GM19438 (cell line): ENCODE results near the gene ITPR2.
"Not testable (repeated sequence)": the region's sequence is repeated elsewhere in the genome, so short reads cannot be mapped to it uniquely, and the experiment has no call there.

Experiments
- ATAC-seq: cut with Tn5 transposase; IDR thresholded peaks from one replicate; pipeline ENCODE4 v1.9.1; 2021; ENCODE audit warnings: low read depth; ENCODE audit not compliant: unreplicated experiment

Gene ITPR2

GRCh38 chr12:26644376-26644775 is 188.6 kb downstream of the ITPR2 start:
- not testable (repeated sequence) for ATAC-seq

- no peak for ATAC-seq
These were observed 189.3 kb downstream of the ITPR2 start for GRCh38 chr12:26643532-26644315.

- no peak for ATAC-seq
These were observed 190.6 kb downstream of the ITPR2 start for GRCh38 chr12:26642361-26642760.

GRCh38 chr12:26636710-26637328 is 196.2 kb downstream of the ITPR2 start:
- no peak for ATAC-seq

DNA sequence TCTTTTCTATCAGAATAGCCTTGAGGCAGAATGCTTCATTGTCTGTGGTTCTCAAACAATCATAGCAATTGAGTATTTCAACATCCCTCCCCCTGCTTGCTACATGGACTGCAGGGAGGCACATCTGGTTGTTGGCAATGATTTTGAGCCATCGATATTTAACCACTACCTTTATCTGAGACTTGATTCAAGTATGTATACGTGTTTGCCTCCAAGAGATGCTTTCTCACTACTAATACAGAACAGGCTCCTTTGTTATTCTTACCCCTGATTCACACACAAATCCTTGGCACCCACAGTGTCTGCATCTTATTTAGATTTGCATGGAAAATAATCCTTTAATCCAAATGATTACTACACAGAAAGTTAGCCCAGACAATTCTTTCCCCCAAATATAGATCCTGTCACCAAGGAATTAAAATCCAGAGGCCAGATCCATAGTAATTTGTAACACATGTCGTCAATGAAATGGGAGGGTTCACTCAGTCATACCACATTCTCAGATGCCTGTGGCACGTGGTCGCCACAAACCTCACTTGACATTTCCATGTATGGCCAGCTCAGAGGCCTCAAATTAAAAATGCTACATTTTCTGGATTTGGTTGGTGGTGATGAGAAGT is 199.3 kb downstream of the ITPR2 start:
- ATAC-seq: no peak

GRCh38 chr12:26632756-26633155 is 200.2 kb downstream of the ITPR2 start:
- ATAC-seq: no peak

- ATAC-seq: no peak
These were observed 201.1 kb downstream of the ITPR2 start for GRCh38 chr12:26631846-26632245.

GRCh38 chr12:26630546-26631027 is 202.4 kb downstream of the ITPR2 start:
- ATAC-seq: no peak

DNA sequence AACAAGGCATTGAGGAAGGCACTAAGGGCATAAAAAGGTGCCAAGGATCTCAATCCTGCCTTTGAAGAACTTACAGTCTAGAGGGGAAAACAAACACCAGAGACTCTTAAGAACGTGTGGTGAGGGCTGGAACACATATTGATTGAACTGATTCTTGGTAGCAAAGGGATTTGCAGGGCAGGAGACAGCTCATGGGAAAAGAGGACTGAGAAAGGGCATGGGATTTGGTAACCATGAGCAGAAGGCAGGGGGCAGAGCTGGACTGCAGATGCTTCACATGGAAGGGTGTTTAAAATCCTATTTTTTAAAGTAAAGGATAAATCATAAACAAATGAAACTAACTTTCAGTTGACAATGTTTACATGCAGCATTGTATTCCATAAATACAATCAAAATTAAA is 203.1 kb downstream of the ITPR2 start:
- no peak for ATAC-seq

GRCh38 chr12:26628234-26628633 is 204.8 kb downstream of the ITPR2 start:
- no peak for ATAC-seq

GRCh38 chr12:26627335-26627734 is 205.7 kb downstream of the ITPR2 start:
- ATAC-seq: no peak

DNA sequence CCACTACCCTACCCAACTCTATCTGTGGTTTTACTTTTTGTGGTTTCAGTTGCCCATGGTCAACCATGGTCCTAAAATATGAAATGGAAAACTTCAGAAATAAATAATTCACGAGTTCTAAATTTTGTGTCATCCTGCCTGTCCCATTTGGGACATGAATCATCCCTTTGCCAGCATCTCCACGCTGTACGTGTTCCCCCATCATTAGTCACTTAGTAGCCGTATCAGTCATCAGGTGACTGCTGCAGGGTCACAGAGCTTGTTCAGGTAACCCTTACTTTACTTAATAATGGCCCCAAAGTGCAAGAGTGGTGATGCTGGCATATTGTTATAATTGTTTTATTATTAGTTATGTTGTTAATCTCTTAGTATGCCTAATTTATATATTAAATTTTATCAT is 209.9 kb downstream of the ITPR2 start:
- no peak for ATAC-seq

DNA sequence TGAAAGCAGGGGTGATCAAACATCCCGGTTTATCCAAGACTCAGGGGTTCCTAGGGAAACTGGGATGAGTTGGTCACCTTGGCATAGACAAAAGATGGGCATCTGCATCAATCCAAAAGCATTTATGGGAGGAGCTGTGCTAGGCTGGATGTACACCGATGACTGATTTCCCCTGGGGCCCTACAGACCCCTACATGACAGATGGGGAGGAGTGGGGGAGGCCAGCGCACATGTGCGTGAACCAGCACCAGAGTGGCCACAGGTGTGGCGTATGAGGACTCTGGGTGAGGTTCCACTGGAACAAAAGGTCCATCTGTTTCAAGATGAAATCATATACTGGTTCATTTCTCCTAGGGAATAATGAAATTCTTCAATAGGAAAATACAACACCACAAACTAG is 210.4 kb downstream of the ITPR2 start:
- ATAC-seq: no peak

DNA sequence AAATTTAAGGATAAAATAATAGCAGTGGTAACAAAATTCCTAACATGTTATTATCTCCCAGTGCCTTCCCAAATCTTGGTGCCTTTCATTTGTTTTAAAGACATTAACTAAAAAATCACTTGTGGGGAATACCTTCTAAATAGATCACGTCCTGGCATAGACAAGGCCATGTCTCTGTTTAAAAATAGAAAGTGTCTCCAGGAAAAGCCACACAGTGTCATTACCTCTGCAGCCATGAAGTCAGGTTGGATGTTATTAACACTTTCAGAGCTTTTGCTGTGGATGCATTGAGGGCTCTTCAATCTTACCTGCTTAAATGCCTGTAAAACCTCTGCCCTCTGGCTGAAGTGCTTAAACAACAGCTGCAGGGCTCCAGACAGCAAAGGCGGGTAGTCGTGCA is 211.1 kb downstream of the ITPR2 start:
- ATAC-seq: no peak

DNA sequence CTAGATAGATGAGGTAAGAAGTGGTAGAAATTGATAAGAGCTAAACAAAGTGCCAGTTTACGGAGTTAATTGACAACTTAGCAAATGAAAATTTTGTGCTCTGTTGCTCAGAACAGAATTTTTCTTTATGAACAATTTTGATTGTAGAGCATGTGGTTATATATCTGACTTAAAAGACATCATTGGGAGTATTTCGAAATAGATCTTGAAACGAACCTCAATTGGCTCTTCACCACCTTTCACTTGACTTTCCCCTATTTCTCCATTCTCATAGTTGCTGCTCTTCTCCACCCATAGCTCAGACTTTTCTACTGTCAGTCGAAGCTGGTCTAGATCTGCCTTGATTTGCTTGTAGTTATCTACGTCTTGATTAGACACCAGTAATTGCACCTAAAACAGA is 212.1 kb downstream of the ITPR2 start:
- ATAC-seq: no peak

DNA sequence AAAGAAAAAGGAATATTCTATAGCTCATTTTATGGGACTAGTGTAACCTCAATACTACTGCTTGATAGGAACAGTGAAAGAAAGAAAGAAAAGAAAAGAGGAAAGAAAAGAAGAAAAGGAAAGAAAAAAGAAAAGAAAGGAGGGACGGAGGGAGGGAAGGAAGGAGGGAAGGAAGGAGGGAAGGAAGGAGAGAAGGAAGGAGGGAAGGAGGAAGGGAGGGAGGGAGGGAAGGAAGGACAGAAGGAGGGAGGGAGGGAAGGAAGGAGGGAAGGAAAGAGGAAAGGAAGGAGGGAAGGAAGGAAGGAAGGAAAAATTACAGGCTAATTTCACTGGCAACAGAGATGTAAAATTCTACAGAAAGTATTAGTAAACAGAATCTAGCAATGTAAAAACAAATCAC is 215.5 kb downstream of the ITPR2 start:
- no peak for ATAC-seq

GRCh38 chr12:26614011-26614616 is 218.9 kb downstream of the ITPR2 start:
- ATAC-seq: no peak

- no peak for ATAC-seq
These were observed 220.8 kb downstream of the ITPR2 start for GRCh38 chr12:26612203-26612602.

DNA sequence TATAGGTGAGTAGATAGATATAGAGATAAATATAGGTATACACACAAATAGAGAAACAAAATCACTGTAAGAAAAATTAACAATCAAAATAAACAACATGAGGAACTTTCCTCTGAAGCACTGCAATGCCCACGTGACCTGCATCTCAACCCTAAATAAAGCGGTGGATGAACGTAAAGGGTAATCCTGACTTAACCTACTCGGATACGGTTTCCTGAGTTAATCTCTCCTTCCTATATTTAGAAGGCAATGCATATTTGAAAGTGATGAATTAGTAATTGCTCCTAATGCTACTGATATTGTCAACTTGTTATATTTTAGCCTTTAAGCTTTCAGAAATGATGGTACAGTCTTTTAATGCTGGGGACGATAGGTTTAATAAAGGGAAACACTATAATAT is 221.4 kb downstream of the ITPR2 start:
- no peak for ATAC-seq

DNA sequence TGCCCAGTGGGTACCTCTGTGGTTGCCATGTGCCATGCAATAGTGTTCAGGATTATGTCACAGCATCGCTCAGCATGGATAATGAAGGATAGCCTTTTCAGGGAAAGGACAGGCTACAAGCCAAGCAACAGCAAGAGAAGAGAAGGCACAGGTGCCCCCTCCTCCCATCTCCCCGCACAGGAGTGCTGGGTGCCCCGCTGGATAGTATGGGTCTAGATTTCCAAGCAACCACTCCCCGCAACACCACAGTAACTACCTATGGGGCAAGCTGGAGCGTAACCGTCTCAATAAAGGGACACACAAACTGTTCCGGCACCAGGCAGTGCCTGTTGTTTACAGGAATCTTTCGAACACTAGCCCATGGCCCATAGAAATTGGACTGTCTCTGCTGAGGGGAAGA is 222.2 kb downstream of the ITPR2 start:
- ATAC-seq: no peak

GRCh38 chr12:26609986-26610385 is 223.0 kb downstream of the ITPR2 start:
- ATAC-seq: no peak
